K562 (cell line): Measurements from ENCODE around the gene BPIFB6.

Source experiments
- CHD2 ChIP-seq: IDR thresholded peaks from 2 replicates; pipeline ENCODE4 v1.6.1; 2011; ENCODE audit warnings: low read depth, low read length
- CTCF ChIP-seq, 3 experiments: IDR thresholded peaks in 2 of 3; conservative IDR thresholded peaks in 1 of 3; 2 replicates each; pipeline ENCODE4 v1.5.1; 2011 to 2012; ENCODE audit warnings: low read length in 3 of 3, mild to moderate bottlenecking in 3 of 3, control low read depth in 2 of 3, improper control_type of control experiment in 1 of 3, inconsistent platforms in 1 of 3, low read depth in 1 of 3, mixed read lengths in 1 of 3, moderate library complexity in 1 of 3; ENCODE audit not compliant: insufficient read depth in 2 of 3
- EHMT2 ChIP-seq: fragments of 450-650 bp; IDR thresholded peaks from 2 replicates; pipeline ENCODE4 v1.6.1; 2018; ENCODE audit warnings: antibody characterized with exemption
- EP300 ChIP-seq: IDR thresholded peaks from 2 replicates; pipeline ENCODE4 v1.6.1; 2012; ENCODE audit warnings: low read length, improper control_type of control experiment
- FOXM1 ChIP-seq, 2 experiments: fragments of 450-650 bp in 1 of 2; sonication (generic) in 1 of 2; formaldehyde crosslinking in 1 of 2; IDR thresholded peaks; 2 replicates each; pipeline versions ENCODE4 v1.6.1 to v1.9.0; 2017 to 2022; ENCODE audit warnings: low read depth in 2 of 2, mild to moderate bottlenecking in 2 of 2, missing genetic modification reagents in 1 of 2, moderate library complexity in 1 of 2
- HIVEP1 ChIP-seq: fragments of 250-450 bp; sonication (Bioruptor Pico); IDR thresholded peaks from 2 replicates; pipeline ENCODE4 v1.4.0; 2020; ENCODE audit warnings: mild to moderate bottlenecking
- HMBOX1 ChIP-seq: sonication (generic); IDR thresholded peaks from 2 replicates; pipeline ENCODE4 v1.6.1; 2016
- MAX ChIP-seq: sonication (generic); formaldehyde crosslinking; IDR thresholded peaks from 2 replicates; pipeline ENCODE4 v1.9.0; 2022; ENCODE audit warnings: mild to moderate bottlenecking, missing genetic modification reagents
- PHF8 ChIP-seq: fragments of 200-600 bp; sonication (generic); IDR thresholded peaks from 2 replicates; pipeline ENCODE4 v1.6.1; 2012; ENCODE audit warnings: mixed run types, mild to moderate bottlenecking, inconsistent platforms, low read length, moderate library complexity, borderline replicate concordance
- PREB ChIP-seq: sonication (generic); formaldehyde crosslinking; IDR thresholded peaks from 2 replicates; pipeline ENCODE4 v1.8.1; 2023; ENCODE audit warnings: mild to moderate bottlenecking, missing genetic modification reagents
- SMC3 ChIP-seq: conservative IDR thresholded peaks from 2 replicates; pipeline ENCODE4 v1.6.1; 2011; ENCODE audit warnings: low read depth, low read length, improper control_type of control experiment; ENCODE audit not compliant: insufficient read depth
- STAT5B ChIP-seq: fragments of 250-450 bp; sonication (Bioruptor Pico); IDR thresholded peaks from 2 replicates; pipeline ENCODE4 v1.8.0; 2021; ENCODE audit warnings: mild to moderate bottlenecking, inconsistent platforms
- TF ChIP-seq, protein P1 (sequence below): sonication (generic); formaldehyde crosslinking; IDR thresholded peaks from 2 replicates; pipeline ENCODE4 v1.8.0; 2023; ENCODE audit warnings: missing genetic modification reagents, mild to moderate bottlenecking, borderline replicate concordance

- TF ChIP-seq PHF8: no peak
- TF ChIP-seq CTCF (IDR thresholded peaks at IDR 0.05 in 2 of 3, conservative IDR thresholded peaks at IDR 0.05 in 1 of 3; ENCODE audit: insufficient read depth in 2 of 3, low read depth in 1 of 3, low read length in 3 of 3): no peak
- TF ChIP-seq EHMT2: no peak
- no peak for TF ChIP-seq HMBOX1
- TF ChIP-seq MAX (CRISPR knock-in tag): no peak
- no peak for TF ChIP-seq CHD2
- TF ChIP-seq, protein P1, sequence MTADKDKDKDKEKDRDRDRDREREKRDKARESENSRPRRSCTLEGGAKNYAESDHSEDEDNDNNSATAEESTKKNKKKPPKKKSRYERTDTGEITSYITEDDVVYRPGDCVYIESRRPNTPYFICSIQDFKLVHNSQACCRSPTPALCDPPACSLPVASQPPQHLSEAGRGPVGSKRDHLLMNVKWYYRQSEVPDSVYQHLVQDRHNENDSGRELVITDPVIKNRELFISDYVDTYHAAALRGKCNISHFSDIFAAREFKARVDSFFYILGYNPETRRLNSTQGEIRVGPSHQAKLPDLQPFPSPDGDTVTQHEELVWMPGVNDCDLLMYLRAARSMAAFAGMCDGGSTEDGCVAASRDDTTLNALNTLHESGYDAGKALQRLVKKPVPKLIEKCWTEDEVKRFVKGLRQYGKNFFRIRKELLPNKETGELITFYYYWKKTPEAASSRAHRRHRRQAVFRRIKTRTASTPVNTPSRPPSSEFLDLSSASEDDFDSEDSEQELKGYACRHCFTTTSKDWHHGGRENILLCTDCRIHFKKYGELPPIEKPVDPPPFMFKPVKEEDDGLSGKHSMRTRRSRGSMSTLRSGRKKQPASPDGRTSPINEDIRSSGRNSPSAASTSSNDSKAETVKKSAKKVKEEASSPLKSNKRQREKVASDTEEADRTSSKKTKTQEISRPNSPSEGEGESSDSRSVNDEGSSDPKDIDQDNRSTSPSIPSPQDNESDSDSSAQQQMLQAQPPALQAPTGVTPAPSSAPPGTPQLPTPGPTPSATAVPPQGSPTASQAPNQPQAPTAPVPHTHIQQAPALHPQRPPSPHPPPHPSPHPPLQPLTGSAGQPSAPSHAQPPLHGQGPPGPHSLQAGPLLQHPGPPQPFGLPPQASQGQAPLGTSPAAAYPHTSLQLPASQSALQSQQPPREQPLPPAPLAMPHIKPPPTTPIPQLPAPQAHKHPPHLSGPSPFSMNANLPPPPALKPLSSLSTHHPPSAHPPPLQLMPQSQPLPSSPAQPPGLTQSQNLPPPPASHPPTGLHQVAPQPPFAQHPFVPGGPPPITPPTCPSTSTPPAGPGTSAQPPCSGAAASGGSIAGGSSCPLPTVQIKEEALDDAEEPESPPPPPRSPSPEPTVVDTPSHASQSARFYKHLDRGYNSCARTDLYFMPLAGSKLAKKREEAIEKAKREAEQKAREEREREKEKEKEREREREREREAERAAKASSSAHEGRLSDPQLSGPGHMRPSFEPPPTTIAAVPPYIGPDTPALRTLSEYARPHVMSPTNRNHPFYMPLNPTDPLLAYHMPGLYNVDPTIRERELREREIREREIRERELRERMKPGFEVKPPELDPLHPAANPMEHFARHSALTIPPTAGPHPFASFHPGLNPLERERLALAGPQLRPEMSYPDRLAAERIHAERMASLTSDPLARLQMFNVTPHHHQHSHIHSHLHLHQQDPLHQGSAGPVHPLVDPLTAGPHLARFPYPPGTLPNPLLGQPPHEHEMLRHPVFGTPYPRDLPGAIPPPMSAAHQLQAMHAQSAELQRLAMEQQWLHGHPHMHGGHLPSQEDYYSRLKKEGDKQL (CRISPR knock-in tag): no peak
- no peak for TF ChIP-seq FOXM1 (IDR thresholded peaks at IDR 0.05; ENCODE audit: low read depth)
- TF ChIP-seq FOXM1 (CRISPR knock-in tag; IDR thresholded peaks at IDR 0.05; ENCODE audit: low read depth): no peak
- TF ChIP-seq SMC3: no peak
- TF ChIP-seq EP300: no peak
- no peak for TF ChIP-seq PREB
- no peak for TF ChIP-seq HIVEP1
- TF ChIP-seq STAT5B (CRISPR knock-in tag): no peak
Measured at GRCh38 chr20:33022289-33022688, 9.2 kb upstream of the BPIFB6 start.
